HepG2 (cell line): ENCODE measurements around the gene UNC13D. TPM values are rescaled to one million over a fixed set of nuclear protein-coding genes. Genes with fewer than 3 reads are reported as not detected.
A peak's percentile ranks its signal among the peaks of the same experiment; 100 is the strongest.

ENCODE experiments used
- DZIP1 ChIP-seq: sonication (generic); formaldehyde crosslinking; IDR thresholded peaks from 2 replicates; pipeline ENCODE4 v1.5.0; 2020; ENCODE audit warnings: mild to moderate bottlenecking, missing genetic modification reagents
- GMEB2 ChIP-seq: IDR thresholded peaks from 2 replicates; pipeline ENCODE4 v1.6.1; 2016; ENCODE audit warnings: missing biosample characterization, missing genetic modification reagents, low read depth
- PAX8 ChIP-seq: sonication (generic); formaldehyde crosslinking; IDR thresholded peaks from 2 replicates; pipeline ENCODE4 v1.8.0; 2022; ENCODE audit warnings: mild to moderate bottlenecking, missing genetic modification reagents, borderline replicate concordance
- PTBP1 ChIP-seq: fragments of 200-400 bp; formaldehyde crosslinking; IDR thresholded peaks from 2 replicates; pipeline ENCODE4 v1.6.1; 2018; ENCODE audit warnings: low read length, low read depth; ENCODE audit not compliant: poor library complexity, severe bottlenecking
- REST ChIP-seq, 2 experiments: IDR thresholded peaks; 2 replicates each; pipeline ENCODE4 v1.6.1; 2011 to 2012; ENCODE audit warnings: low read length in 2 of 2, borderline replicate concordance in 1 of 2, low read depth in 1 of 2, mild to moderate bottlenecking in 1 of 2, moderate library complexity in 1 of 2
- RFX3 ChIP-seq: IDR thresholded peaks from 2 replicates; pipeline ENCODE4 v1.6.1; 2016; ENCODE audit warnings: missing biosample characterization, missing genetic modification reagents
- SIX1 ChIP-seq: sonication (generic); formaldehyde crosslinking; IDR thresholded peaks from 2 replicates; pipeline ENCODE4 v1.4.0; 2020; ENCODE audit warnings: missing genetic modification reagents, borderline replicate concordance
- SP140L ChIP-seq: sonication (generic); formaldehyde crosslinking; IDR thresholded peaks from 2 replicates; pipeline ENCODE4 v1.4.0; 2020; ENCODE audit warnings: missing genetic modification reagents, borderline replicate concordance
- TBX3 ChIP-seq: fragments of 450-650 bp; IDR thresholded peaks from 2 replicates; pipeline ENCODE4 v1.6.1; 2017; ENCODE audit warnings: antibody characterized with exemption, mild to moderate bottlenecking, inconsistent platforms, borderline replicate concordance
- TOE1 ChIP-seq: sonication (generic); formaldehyde crosslinking; IDR thresholded peaks from 2 replicates; pipeline ENCODE4 v1.4.0; 2020; ENCODE audit warnings: mild to moderate bottlenecking, missing genetic modification reagents
- TRIM24 ChIP-seq: sonication (generic); formaldehyde crosslinking; IDR thresholded peaks from 2 replicates; pipeline ENCODE4 v1.8.0; 2022; ENCODE audit warnings: mild to moderate bottlenecking, missing genetic modification reagents
- YY1 ChIP-seq: IDR thresholded peaks from 2 replicates; pipeline ENCODE4 v1.6.1; 2011; ENCODE audit warnings: low read length, low read depth, moderate library complexity, mild to moderate bottlenecking; ENCODE audit not compliant: insufficient read depth, insufficient replicate concordance
- ZBED4 ChIP-seq: sonication (generic); formaldehyde crosslinking; IDR thresholded peaks from 2 replicates; pipeline ENCODE4 v1.4.0; 2020; ENCODE audit warnings: missing genetic modification reagents, borderline replicate concordance
- ZNF510 ChIP-seq: sonication (generic); formaldehyde crosslinking; IDR thresholded peaks from 2 replicates; pipeline ENCODE4 v1.4.0; 2020; ENCODE audit warnings: low read depth, mild to moderate bottlenecking, missing genetic modification reagents
- ZNF619 ChIP-seq: sonication (generic); formaldehyde crosslinking; IDR thresholded peaks from 2 replicates; pipeline ENCODE4 v1.4.0; 2020; ENCODE audit warnings: mild to moderate bottlenecking, missing genetic modification reagents
- polyA plus RNA-seq, 8 experiments: library from polyadenylated mRNA; depleted of rRNA in 3 of 8; stranded (reverse) in 7 of 8; unstranded in 1 of 8; fragments of >200 nt; fragmentation: Illumina TruSeq in 4 of 8; extraction: Trizol in 4 of 8; gene quantifications; 2 replicates each; pipeline versions ENCODE4 v1.2.1 to v1.2.3, GENCODE V29; 2011 to 2016; ENCODE audit warnings: low read depth in 4 of 8, missing spikeins in 1 of 8, mixed read lengths in 1 of 8; ENCODE audit not compliant: insufficient read depth in 1 of 8
- total RNA-seq, 5 experiments: library from RNA; depleted of rRNA; stranded (reverse); fragments of >200 nt; fragmentation: Illumina TruSeq; extraction: Trizol; gene quantifications; 2 replicates each; pipeline ENCODE4 v1.2.3, GENCODE V29; 2016; ENCODE audit warnings: low read depth in 1 of 5

UNC13D gene
- total and polyA plus RNA-seq, 2 of the 13 experiments (the other 11 are each of a cell fraction or from before 2014, with no cell fraction given), result 29.7 to 42.7 TPM

DNA sequence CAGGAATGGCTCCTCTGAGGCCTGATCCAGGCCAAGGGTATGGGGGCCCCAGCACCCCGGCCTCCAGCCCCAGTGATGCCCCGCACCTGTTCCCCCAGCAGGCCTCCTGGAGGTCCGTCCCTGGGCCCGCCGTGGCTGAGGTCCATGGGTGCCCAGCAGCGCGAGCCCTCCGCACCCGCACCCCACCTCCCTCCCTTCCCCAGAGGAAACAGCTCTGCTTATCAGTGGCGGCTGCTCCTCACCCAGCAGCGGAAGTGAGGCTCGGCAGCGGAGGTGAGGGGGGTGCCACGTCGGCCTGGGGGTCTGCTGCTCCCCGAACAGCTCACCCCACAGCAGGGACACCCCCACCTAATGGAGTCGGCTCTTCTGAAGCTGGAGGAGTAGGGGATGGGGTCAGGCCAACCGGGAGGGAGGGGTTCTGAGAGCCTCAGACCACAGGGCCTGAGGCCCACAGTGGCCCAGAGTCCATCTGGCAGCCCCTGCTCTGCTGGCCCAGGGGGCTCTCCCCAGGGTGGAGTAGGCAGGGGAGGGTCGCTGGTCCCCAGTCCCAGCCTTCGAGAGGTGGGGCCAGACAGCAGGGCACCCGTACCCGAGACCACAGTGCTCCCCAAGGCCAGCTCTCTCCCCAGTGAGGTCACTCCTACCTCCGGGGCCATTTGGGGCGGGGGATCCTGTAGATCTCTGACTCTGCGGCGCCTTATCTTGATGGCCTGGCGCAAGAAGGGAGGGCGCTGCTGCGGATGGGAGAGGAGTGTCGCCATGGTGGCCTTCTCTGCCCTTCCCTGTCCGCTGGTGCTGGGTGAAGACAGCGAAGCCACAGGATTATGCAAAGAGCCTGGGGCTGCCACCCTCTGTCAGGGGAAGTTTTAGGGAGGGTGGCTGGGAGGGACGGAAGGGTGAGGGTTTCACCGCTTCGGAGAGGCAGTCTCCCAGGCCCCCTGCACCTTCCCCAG, at the start of gene UNC13D (continued):
- TF ChIP-seq GMEB2 (CRISPR knock-in tag), result no peak
- TF ChIP-seq TRIM24, result no peak
- no peak for TF ChIP-seq SP140L (CRISPR knock-in tag)
- TF ChIP-seq RFX3 (CRISPR knock-in tag), result no peak
- TF ChIP-seq PTBP1, result no peak
- TF ChIP-seq YY1, result no peak
- TF ChIP-seq ZNF510 (CRISPR knock-in tag), result 0 out of 2 replicates have a peak, but pooled peaks have one; percentile 69
- TF ChIP-seq ZNF619 (CRISPR knock-in tag), result no peak; the same call in 1 of the 2 replicates
- peak; percentile 79 for TF ChIP-seq DZIP1
- no peak for TF ChIP-seq SIX1 (CRISPR knock-in tag)
- no peak for TF ChIP-seq PAX8 (CRISPR knock-in tag)
- TF ChIP-seq REST (IDR thresholded peaks at IDR 0.05; ENCODE audit: borderline replicate concordance in 1 of 2, low read depth in 1 of 2, low read length in 2 of 2), result no peak
- TF ChIP-seq TOE1 (CRISPR knock-in tag), result no peak
- no peak for TF ChIP-seq TBX3
- TF ChIP-seq ZBED4, result peak; percentile 58; the same call in 1 of the 2 replicates
